Hepatocyte (in vitro differentiated cells): ENCODE results near the gene SLC6A1.

Experiments
- EZH2 ChIP-seq: fragments of 200-600 bp; sonication (generic); IDR thresholded peaks from 2 replicates; pipeline ENCODE4 v1.6.1; 2016; ENCODE audit warnings: antibody characterized with exemption, mild to moderate bottlenecking, borderline replicate concordance
- EZH2phosphoT487 ChIP-seq: fragments of 200-600 bp; sonication (generic); IDR thresholded peaks from one replicate; pipeline ENCODE4 v1.6.1; 2018; ENCODE audit warnings: antibody characterized with exemption, mild to moderate bottlenecking, low read depth, moderate library complexity; ENCODE audit not compliant: unreplicated experiment, severe bottlenecking
- TF ChIP-seq, protein P1 (sequence below): fragments of 200-600 bp; sonication (generic); IDR thresholded peaks from 2 replicates; pipeline ENCODE4 v1.5.1; 2016; ENCODE audit warnings: antibody characterized with exemption, mild to moderate bottlenecking; ENCODE audit not compliant: poor library complexity

DNA sequence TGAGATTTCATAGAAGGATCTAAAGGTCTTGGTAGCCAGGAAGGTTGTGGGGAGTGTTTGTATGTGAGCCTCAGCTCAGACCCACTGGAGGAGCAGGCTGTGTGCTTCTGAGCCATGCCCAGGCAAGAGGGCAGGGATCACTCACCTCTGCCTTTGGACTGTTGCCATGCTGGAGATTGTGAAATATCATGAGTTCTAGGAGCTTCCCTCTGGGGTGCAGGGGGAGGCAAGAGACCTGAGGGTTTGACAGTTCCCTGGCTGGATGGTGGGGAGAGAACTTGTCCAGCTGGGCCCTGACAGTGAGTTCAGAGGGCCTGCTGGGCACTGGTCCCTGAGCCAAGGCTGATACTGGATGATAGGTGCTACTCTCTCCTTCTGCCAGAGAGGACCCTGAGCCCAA is 6.0 kb downstream of the SLC6A1 start:
- TF ChIP-seq, protein P1, sequence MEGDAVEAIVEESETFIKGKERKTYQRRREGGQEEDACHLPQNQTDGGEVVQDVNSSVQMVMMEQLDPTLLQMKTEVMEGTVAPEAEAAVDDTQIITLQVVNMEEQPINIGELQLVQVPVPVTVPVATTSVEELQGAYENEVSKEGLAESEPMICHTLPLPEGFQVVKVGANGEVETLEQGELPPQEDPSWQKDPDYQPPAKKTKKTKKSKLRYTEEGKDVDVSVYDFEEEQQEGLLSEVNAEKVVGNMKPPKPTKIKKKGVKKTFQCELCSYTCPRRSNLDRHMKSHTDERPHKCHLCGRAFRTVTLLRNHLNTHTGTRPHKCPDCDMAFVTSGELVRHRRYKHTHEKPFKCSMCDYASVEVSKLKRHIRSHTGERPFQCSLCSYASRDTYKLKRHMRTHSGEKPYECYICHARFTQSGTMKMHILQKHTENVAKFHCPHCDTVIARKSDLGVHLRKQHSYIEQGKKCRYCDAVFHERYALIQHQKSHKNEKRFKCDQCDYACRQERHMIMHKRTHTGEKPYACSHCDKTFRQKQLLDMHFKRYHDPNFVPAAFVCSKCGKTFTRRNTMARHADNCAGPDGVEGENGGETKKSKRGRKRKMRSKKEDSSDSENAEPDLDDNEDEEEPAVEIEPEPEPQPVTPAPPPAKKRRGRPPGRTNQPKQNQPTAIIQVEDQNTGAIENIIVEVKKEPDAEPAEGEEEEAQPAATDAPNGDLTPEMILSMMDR = no peak
- TF ChIP-seq EZH2phosphoT487 (no peak), EZH2 (no peak)
